Inferior parietal cortex (tissue), 1 donor: ENCODE measurements around the gene CYB5R3.
"Not testable (repeated sequence)": the region's sequence is repeated elsewhere in the genome, so short reads cannot be mapped to it uniquely, and the experiment has no call there.

Experiments
- DNase-seq: peaks from one replicate; pipeline ENCODE4 v3.0.0-alpha.2; 2016; ENCODE audit errors: extremely low spot score

The CYB5R3 gene

GRCh38 chr22:42624551-42625106 is 24.6 kb downstream of the CYB5R3 start:
- DNase-seq = no peak

- no peak for DNase-seq
These were observed 25.3 kb downstream of the CYB5R3 start for GRCh38 chr22:42623756-42624441.

GRCh38 chr22:42623301-42623751 is 25.9 kb downstream of the CYB5R3 start:
- no peak for DNase-seq

GRCh38 chr22:42622061-42622710 is 27.0 kb downstream of the CYB5R3 start:
- no peak for DNase-seq

- DNase-seq = no peak
These were observed 27.6 kb downstream of the CYB5R3 start for GRCh38 chr22:42621505-42622002.

- DNase-seq = no peak
These were observed 29.1 kb downstream of the CYB5R3 start for GRCh38 chr22:42620084-42620483.

- no peak for DNase-seq
These were observed 29.7 kb downstream of the CYB5R3 start for GRCh38 chr22:42619261-42620063.

GRCh38 chr22:42617155-42617983 is 31.8 kb downstream of the CYB5R3 start:
- DNase-seq = no peak

- DNase-seq = not testable (repeated sequence)
These were observed 33.4 kb downstream of the CYB5R3 start for GRCh38 chr22:42615860-42616175.

- DNase-seq = no peak
These were observed 33.9 kb downstream of the CYB5R3 start for GRCh38 chr22:42615092-42615859.

GRCh38 chr22:42614312-42615091 is 34.7 kb downstream of the CYB5R3 start, which contains the start of gene POLDIP3:
Gene POLDIP3 (minus strand): TSS chr22:42614883. CDS start chr22:42614857, 26 bp downstream.
- DNase-seq = peak; percentile 97

- DNase-seq = no peak
These were observed 35.3 kb downstream of the CYB5R3 start for GRCh38 chr22:42613872-42614301.

- DNase-seq = no peak
These were observed 36.9 kb downstream of the CYB5R3 start for GRCh38 chr22:42612336-42612735.

GRCh38 chr22:42611051-42611450 is 38.1 kb downstream of the CYB5R3 start:
- DNase-seq = no peak

- DNase-seq = no peak
These were observed 39.0 kb downstream of the CYB5R3 start for GRCh38 chr22:42610186-42610585.

GRCh38 chr22:42608823-42609361 is 40.3 kb downstream of the CYB5R3 start:
- DNase-seq = peak; percentile 66

- no peak for DNase-seq
These were observed 40.9 kb downstream of the CYB5R3 start for GRCh38 chr22:42608136-42608822.

- DNase-seq = not testable (repeated sequence)
These were observed 41.6 kb downstream of the CYB5R3 start for GRCh38 chr22:42607641-42608040.

- DNase-seq = no peak
These were observed 44.8 kb downstream of the CYB5R3 start for GRCh38 chr22:42604403-42604802.
